NCI-H1092 (cell line): ENCODE data around the gene CABLES2.
"Not testable (repeated sequence)": the region's sequence is repeated elsewhere in the genome, so short reads cannot be mapped to it uniquely, and the experiment has no call there.

Source experiments
- DNase-seq: peaks from one replicate; lab custom pipeline; 2025; lab: John Stamatoyannopoulos, UW

Gene CABLES2

GRCh38 chr20:62388839-62389600 lies 18.1 kb downstream of the CABLES2 start:
- DNase-seq = no peak

GRCh38 chr20:62387933-62388635 lies 19.0 kb downstream of the CABLES2 start:
- no peak for DNase-seq

GRCh38 chr20:62387219-62387913 lies 19.7 kb downstream of the CABLES2 start:
- no peak for DNase-seq

GRCh38 chr20:62386383-62387218 lies 20.5 kb downstream of the CABLES2 start, which contains the start of gene RPS21:
TSS of gene RPS21 (plus strand) at chr20:62387103. CDS start at chr20:62387339, 236 bp downstream.
- peak; percentile 89 for DNase-seq

- peak; percentile 44 for DNase-seq
Measured at GRCh38 chr20:62382306-62383198, 24.5 kb downstream of the CABLES2 start.

- no peak for DNase-seq
Measured at GRCh38 chr20:62381842-62382241, 25.2 kb downstream of the CABLES2 start.

DNA sequence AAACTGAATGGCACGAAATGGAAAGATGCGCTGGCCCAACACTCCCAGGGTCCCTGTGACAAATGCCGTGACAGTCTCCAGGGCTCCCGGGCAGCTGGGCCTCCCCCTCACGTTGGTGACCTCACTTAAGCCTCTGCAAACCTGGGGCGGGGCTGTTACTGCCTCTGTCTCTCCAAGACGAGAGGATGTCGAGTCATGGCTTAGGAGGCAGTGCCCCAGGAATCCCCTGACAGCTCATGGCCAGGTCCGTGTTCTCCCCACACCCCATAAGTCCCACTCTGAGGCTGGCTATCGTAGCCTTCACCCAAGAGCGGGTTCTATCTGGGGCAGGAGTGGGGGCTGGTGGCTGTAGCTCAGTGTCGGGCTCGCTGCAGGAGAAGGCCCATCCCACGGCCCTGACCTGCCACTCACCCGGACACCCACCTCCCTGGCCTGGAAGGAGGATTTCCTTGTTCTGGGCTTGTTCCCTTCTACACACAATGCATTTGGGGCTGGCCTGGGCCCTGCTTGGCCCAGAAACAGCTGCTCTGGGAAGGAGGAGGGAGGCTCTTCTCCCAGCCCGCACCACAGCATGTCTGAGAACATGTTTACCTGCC lies 25.8 kb downstream of the CABLES2 start:
- no peak for DNase-seq

DNA sequence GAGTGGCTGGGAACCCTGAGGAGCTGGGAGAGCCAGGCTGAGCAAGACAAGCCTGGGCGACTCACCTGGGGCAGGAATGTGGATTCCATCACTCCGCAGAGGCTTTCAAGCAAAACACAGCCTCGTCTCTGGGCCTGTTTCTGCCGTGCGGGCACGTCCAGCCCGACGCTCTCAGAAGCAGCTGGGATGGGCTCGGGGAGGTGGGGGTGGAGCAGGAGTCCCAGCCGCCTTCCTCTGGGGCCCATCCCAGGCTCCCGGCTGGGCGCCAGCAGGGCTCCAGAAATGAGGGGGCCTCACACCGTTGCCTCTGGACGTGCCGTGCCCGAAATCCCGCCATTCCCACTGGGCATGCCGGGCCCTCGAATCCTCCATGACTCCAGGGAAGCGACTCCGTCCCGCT lies 28.9 kb downstream of the CABLES2 start:
- no peak for DNase-seq

- DNase-seq = peak; percentile 64
Measured at GRCh38 chr20:62377615-62378178, 29.4 kb downstream of the CABLES2 start.

DNA sequence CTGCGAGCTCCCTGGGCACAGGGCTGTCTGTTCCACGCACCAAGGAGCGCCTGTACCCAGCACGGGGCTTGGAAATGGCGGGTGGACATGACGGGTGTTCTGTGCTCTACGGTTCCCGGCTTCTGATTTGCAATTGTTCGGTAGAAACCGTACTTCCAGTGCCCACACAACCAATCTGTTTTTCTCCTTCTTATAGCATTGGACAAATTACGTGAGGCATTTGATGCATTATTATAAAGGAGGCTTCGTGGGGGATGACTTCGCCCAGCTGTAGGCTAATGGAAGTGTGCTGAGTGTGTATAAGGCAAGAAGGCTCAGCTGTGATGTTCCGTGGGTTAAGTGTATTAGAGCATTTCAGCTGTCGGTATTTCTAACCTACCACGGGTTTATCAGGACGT lies 30.0 kb downstream of the CABLES2 start:
- no peak for DNase-seq

DNA sequence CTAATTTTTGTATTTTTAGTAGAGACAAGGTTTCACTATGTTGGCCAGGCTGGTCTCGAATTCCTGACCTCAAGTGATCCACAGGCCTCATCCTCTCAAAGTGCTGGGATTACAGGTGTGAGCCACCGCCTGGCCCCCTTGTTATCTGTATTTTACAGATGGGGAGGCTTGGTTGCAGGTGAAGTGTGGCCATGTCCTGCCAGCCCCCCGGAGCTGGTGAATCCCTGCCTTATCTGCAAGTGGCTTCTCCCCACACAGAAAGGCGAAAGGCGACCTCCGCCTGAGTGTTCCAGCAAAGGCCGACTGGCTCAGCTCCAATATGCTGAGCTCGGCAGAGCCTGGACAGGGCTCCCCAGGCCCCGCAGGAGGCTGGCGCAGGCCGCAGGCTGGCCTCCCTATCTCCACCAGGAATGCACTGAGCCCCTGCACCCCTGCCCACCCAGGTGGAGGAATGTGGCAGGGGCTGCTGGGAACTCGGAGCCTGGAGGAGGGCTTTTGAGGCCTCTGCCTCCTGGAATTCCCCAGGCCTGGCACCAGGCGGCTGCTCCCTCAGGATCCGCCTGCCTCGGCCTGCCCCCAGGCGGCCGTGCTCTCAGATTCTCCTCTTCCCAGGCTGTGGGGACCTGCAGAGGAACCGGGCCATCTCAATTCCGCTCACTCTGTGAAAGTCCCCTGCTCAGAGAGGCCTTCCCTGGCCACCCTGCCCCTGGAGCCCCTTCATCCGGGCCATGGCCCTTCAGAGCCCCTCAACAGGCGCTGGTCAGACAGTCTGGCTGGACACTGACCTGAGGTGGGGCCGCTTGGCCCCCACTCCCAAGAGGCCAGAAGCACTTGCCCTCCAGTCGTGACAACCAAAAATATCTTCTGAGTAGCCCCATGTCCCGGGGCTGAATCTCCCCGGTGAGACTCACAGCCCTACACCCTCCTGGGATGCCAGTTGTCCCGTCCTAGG lies 30.7 kb downstream of the CABLES2 start:
- DNase-seq = no peak

DNA sequence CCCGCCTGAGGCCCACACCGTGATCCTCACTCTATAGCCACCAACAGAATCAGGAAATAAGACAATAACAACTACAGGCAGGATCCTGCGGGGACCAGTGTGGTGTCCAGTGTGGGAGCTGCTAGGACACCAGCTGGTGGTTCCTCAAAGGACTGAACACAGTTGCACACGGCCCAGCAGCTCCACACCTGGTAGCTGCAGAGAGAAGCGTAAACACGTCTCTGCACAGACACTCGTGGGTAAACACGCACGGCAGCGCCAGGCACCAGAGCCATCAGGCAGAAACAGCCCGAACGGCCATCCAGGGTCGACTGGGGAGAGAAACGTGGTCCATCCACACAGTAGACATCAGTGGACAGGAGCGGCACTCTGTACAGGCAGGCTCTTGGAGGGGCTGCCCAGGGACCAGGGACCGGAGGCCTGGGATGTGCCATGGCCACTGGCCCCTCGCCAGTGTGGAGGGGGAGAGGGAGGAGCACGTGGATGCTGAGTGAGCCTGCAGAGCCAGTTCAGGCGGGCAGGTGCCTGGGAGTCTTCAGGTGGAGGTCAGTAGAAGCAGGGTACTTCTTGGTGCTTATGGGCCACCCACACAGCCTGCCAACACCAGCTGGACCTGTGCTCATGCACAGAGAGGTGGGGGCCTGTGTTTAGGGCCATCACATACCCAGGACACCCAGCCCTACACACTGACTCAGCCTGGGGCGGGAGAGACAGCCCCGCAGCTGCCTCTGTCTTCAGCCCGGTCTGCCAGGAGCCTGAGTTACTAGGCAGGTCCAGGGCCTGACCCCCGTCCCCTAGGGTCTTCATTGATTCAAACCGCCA lies 32.5 kb downstream of the CABLES2 start:
- no peak for DNase-seq

DNA sequence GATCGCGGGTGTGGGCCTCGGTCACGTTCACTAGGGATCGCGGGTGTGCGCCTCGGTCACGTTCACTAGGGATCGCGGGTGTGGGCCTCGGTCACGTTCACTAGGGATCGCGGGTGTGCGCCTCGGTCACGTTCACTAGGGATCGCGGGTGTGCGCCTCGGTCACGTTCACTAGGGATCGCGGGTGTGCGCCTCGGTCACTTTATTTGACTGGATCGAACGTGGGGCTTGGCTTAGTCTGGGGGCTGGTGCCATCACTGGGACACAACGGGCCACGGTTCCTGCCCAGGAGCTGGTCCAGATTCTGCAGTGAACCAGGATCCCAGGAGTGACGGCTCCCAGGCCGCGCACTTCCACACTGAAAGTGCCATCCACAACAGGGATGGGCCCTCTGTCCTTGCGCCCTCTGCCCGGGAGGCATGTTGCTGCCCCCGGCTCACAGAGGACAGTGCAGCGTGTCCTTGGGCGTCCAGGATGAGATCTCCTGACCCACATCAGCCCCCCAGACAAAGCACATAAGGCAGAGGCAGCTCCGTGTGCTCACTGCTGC lies 33.4 kb downstream of the CABLES2 start:
- DNase-seq = not testable (repeated sequence)

DNA sequence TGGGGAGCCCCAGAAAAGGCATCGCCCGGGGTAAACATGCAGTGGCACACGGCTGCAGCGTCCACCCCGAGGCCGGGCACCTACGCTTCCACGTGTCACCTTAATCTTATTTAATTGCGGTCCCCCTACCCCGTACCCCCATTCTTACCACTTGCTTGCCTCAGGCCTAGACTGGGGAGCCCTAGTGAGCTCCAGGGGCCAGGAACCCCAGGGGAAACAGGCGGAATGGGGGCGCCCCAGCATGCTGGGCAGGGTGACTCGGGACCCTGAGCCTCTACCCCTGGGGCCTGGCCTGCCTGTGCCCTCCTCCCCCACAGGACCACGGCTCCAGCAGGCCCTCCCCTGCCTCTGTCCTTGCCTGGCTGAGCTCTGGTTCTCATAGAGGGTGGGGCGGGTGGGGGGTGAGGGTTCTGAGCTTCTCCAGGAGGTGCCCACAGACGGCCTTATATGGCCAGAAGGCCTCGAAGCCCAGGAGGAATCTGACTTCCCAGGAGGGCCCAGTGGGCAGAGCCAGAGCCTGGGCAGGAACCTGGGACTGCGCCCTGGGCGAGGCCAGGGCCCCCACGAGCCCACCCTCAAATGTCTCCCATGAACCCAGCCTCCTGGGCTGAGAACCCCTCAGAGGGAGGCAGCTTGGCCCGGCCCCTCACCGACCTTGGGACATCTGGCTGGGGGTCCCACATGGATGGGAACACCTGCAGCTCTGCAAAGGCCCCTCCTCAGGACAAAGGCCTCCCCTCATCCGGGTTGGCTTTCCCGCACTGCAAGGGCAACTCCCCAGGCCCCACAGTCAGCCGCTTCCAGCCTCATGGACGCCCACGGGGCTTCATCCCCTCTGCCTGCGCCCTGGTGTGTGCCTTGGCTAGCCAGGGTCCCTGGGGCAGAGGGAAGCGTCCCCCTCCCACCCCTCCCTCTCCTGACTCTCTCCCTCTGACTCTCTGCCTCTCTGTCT lies 34.8 kb downstream of the CABLES2 start:
- no peak for DNase-seq

DNA sequence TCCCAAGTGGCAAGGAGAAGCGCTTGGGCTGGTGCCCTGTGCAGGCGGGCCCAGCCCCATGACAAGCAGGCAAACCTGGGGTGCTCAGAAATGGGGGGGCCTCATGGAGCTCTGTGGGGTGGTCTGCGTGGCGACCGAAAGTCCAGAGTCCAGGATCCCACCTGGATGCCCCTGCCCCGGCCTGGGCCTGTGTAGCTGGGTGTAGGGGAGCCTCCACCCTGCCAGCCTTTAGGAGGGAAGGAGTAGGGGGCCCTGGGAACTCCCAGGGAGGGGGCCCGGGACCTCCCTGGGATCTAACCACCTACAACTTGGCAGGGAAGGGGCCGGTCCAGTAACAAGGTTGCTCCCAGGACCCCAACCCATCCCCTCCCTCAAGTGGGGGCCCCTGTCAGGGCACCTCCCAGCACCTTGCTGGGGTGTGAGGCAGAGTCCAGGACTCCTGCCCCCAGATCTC lies 35.5 kb downstream of the CABLES2 start:
- no peak for DNase-seq

- no peak for DNase-seq
Measured at GRCh38 chr20:62370807-62371587, 36.1 kb downstream of the CABLES2 start.
